Endothelial cell of hepatic sinusoid (primary cell): ENCODE measurements around the gene SULT1E1.
"Not testable (repeated sequence)": the region's sequence is repeated elsewhere in the genome, so short reads cannot be mapped to it uniquely, and the experiment has no call there.

Experiments
- in situ Hi-C: cut with HindIII; loops from 2 replicates; pipeline ENCODE4 v1.10.0; 2017; ENCODE audit warnings: low sequenced_read_pairs

The SULT1E1 gene

GRCh38 chr4:69843932-69844331 is 16.0 kb downstream of the SULT1E1 start:
- in situ Hi-C loops, result no loop called here

DNA sequence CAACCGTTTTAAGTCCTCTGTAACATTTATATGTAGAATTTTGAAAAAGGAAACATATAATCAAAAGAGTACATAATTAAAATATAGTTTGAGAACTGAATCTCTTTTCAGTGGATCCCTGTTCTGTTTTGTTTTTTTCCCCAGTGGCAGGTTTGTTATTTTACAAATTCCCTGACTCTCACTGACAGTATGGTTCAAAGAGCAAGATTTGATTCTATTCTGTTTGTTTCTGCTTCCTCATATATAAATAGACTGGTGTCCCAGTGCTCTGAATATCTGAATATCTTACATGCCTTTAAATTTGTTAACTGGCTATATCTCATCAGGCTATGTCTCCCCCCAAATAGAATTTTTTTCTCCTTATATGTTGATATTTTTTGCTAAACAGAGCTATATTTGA is 16.6 kb downstream of the SULT1E1 start:
- in situ Hi-C loops, result no loop called here

GRCh38 chr4:69838977-69839376 is 21.0 kb downstream of the SULT1E1 start:
- in situ Hi-C loops, result no loop called here

DNA sequence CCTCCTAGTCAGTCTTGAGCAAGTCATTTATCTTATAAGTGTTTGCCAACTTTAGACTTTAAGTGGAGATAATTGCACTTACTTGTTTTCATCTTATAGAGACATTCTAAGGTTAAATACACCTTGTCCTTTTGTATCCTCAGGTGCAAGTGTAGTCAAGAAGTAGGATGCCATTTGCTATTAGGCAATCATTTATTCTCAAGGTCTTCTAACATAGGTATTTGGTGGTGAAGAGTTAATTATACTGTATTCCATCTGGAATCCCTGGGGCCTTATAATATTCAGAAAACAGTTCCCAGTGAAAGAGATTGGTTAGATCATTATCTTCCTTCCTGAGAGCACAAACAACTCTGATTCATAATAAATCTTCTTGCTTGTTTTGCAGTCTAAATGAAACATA is 23.7 kb downstream of the SULT1E1 start:
- in situ Hi-C loops, result no loop called here

GRCh38 chr4:69835766-69836165 is 24.2 kb downstream of the SULT1E1 start:
- in situ Hi-C loops, result no loop called here

- in situ Hi-C loops, result no loop called here
Observed at GRCh38 chr4:69833251-69833650, 26.7 kb downstream of the SULT1E1 start.

DNA sequence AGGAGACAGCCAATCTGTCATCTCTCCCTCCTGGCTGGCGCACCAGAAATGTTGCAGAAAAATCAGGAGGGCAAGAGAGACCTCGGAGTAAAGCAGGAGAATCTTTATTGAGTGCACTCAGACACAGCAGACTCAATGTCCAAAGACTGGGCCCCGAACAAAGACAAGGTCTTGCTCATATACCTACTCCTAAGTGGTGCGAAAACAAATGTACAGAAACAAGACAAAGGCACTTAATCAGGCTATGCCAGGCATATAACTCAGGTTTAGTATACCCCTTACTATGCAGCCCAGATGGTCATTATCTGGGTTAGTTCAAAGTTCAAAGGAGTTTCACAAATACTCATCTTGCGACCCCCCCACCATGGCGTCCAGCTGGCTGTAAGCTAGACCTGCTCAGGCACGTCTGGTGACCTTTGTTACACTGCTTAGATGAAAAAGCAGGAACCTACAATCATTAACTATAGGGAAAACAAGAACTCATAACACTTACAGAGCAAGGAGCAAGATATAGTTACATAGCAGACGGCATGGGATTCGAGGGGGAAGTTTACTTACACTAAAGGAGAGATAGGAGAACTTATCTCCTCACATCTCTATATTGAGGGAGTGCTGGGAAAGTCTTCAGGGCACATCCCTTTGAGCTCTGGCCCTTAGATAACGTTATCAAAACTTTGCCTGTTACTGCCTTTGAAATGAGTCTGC is 27.5 kb downstream of the SULT1E1 start:
- in situ Hi-C loops, result no loop called here

DNA sequence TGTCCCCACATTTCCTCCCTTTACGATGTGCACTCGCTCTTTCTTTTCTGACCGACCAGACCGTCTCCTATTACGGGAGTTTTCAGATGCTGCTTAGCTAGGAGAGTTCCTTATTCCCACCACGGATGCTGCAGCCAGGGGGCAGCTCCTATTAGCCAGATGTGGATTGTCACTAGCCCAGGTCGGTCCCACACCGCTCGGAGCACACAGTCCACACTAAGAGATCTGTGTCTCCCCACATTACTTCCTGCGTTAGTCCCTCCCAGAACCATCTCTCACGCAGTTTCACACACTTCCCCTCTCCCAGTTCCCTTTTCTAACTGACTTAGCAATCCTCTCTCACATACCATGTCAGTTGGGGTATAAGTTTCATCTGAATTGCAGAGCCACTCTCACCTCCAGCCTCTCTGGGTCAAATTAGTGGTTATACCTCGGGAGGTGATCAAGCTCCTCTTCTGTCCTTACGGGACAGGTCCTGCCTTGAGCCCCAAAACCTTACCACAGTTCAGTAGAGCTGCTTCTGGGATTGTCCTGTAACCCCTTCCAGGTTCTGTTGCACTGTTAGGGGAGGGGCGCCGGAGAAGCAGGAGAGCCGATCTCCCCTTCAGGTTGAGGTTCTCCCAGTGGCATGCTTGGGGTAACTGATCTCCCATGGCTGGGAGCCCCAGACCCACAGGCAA is 28.2 kb downstream of the SULT1E1 start:
- in situ Hi-C loops, result no loop called here

DNA sequence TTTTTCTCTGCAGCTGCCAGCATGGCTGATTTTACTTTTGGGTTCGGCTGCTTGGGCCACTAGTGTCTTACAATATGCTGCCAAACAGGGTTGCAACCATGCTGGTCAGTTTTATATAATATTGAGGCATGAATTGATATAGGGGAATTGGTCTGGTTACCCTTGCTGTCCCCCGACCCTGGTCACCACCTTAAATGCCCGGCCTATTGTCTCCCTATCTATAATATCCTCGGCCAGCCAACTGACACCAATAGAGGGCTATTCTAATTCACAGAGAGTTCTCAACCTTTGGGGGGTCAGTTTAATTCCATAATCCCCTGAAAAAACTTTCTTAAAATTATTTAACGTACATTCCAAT is 28.7 kb downstream of the SULT1E1 start:
- in situ Hi-C loops, result no loop called here

DNA sequence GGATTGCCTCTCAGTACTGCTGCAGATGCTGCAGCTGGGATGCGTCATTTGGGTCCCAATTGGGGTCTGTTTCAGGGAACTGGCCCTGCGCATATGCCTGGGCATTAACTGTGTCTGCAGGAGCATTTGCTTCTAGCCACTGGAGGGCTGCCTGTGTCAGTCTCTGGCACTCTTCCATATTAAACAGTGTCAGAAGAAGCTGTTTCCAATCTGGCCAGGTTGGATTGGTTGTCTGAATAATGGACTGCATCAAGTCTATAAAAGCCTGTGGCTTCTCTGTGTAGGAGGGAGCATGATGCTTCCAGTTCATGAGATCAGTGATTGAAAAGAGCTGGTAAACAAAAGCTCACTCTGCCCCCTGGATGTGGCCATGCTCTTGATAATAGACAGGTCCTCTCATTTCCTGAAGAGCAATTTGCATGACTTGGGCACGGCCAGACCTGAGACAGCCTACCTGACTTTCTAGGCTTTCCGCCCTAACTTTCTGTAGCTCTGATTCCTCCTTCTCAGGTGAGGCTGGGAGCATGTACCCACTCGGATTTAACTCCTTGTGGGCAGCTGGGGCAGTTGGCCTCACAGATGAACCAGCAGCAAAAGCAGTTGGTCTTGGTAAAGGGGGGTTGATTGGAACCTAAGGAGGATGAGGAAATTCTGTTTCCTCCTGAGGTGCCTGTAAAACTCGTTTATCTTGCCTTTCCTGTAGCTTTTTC is 29.2 kb downstream of the SULT1E1 start:
- in situ Hi-C loops, result no loop called here

GRCh38 chr4:69830192-69830559 is 29.8 kb downstream of the SULT1E1 start:
- in situ Hi-C loops, result no loop called here

DNA sequence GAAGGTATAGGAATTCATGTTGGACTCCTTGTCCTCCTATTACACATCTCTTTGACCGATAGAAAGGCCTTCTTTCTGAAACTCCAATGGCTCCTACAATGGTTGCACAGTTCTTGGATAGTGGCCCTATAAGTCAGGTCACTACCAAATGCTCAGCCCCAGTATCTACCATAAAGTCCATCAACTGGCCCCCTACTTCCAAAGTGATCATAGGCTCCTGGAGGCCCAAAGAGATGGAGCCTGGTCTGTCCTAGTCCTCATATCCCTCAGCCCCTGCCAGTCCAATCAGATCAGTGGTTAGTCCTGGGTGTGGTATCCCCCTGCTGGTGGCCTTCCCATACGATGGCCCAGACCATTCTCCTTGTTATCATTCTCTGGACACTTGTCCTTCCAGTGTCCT is 30.3 kb downstream of the SULT1E1 start:
- in situ Hi-C loops, result no loop called here

DNA sequence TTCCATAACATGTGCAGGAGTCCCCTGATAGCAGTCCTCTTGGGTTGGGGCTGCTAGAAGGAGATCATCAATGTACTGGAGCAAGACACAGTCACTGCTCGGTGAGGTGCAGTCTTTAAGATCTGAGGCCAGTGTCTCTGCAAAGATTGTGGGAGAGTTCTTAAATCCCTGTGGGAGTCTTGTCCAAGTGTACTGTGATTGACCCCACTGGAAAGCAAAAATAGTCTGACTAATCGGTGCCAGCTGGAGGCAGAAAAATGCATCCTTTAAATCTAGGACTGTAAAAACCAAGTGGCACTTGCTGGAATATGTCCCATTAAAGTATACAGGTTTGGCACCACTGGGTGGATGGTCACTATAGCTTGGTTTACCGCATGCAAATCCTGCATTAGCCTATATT is 31.1 kb downstream of the SULT1E1 start:
- in situ Hi-C loops, result no loop called here

- in situ Hi-C loops, result not testable (repeated sequence)
Observed at GRCh38 chr4:69825056-69825455, 34.9 kb downstream of the SULT1E1 start.

- in situ Hi-C loops, result no loop called here
Observed at GRCh38 chr4:69823481-69824186, 36.3 kb downstream of the SULT1E1 start.

- in situ Hi-C loops, result no loop called here
Observed at GRCh38 chr4:69823048-69823447, 36.9 kb downstream of the SULT1E1 start.

- in situ Hi-C loops, result no loop called here
Observed at GRCh38 chr4:69822198-69822597, 37.7 kb downstream of the SULT1E1 start.

GRCh38 chr4:69818060-69818639 is 41.8 kb downstream of the SULT1E1 start:
- in situ Hi-C loops, result no loop called here

GRCh38 chr4:69816236-69816635 is 43.7 kb downstream of the SULT1E1 start:
- in situ Hi-C loops, result no loop called here

- in situ Hi-C loops, result no loop called here
Observed at GRCh38 chr4:69813628-69814027, 46.3 kb downstream of the SULT1E1 start.

GRCh38 chr4:69811166-69811565 is 48.8 kb downstream of the SULT1E1 start:
- in situ Hi-C loops, result no loop called here
